ENCODE data around the gene EVA1A.

EVA1A gene

GRCh38 chr2:75521225-75521872 lies 39.4 kb downstream of the EVA1A start:
- DNase-seq (ENCODE audit: low read depth), result no peak
- H3K27me3 ChIP-seq (replicated peaks; ENCODE audit: control insufficient read depth, insufficient read depth, low read length), result no peaks in the 10 kb centered on the region
- H3K36me3 ChIP-seq (ENCODE audit: control insufficient read depth, insufficient read depth, low read length, severe bottlenecking), result no peaks in the 10 kb centered on the region
- no peaks in the 10 kb centered on the region for H3K9me3 ChIP-seq (ENCODE audit: control insufficient read depth, low read length)
- H3K4me1 ChIP-seq (ENCODE audit: control insufficient read depth, insufficient read depth, low read length), result peaks cover 6% of the 10 kb centered on the region
- no peak overlapping the region for H3K9ac ChIP-seq (ENCODE audit: low read length)
- H3K4me3 ChIP-seq (ENCODE audit: low read length), result no peak overlapping the region

GRCh38 chr2:75519843-75520242 lies 40.9 kb downstream of the EVA1A start:
- Histone ChIP-seq H3K4me3 (ENCODE audit: low read length) (no peak overlapping the region), H3K9me3 (ENCODE audit: control insufficient read depth, low read length) (no peaks in the 10 kb centered on the region), H3K36me3 (ENCODE audit: control insufficient read depth, insufficient read depth, low read length, severe bottlenecking) (no peaks in the 10 kb centered on the region), H3K4me1 (ENCODE audit: control insufficient read depth, insufficient read depth, low read length) (peaks cover 6% of the 10 kb centered on the region), H3K9ac (ENCODE audit: low read length) (no peak overlapping the region), H3K27me3 (replicated peaks; ENCODE audit: control insufficient read depth, insufficient read depth, low read length) (no peaks in the 10 kb centered on the region)
- DNase-seq (ENCODE audit: low read depth), result no peak

GRCh38 chr2:75518638-75519465 lies 41.9 kb downstream of the EVA1A start:
- Histone ChIP-seq H3K36me3 (ENCODE audit: control insufficient read depth, insufficient read depth, low read length, severe bottlenecking) (no peaks in the 10 kb centered on the region), H3K27me3 (replicated peaks; ENCODE audit: control insufficient read depth, insufficient read depth, low read length) (no peaks in the 10 kb centered on the region), H3K9ac (ENCODE audit: low read length) (no peak overlapping the region), H3K4me1 (ENCODE audit: control insufficient read depth, insufficient read depth, low read length) (peaks cover 8% of the 10 kb centered on the region), H3K9me3 (ENCODE audit: control insufficient read depth, low read length) (no peaks in the 10 kb centered on the region), H3K4me3 (ENCODE audit: low read length) (no peak overlapping the region)
- no peak for DNase-seq (ENCODE audit: low read depth)

- Histone ChIP-seq H3K4me3 (ENCODE audit: low read length) (no peak overlapping the region), H3K36me3 (ENCODE audit: control insufficient read depth, insufficient read depth, low read length, severe bottlenecking) (no peaks in the 10 kb centered on the region), H3K4me1 (ENCODE audit: control insufficient read depth, insufficient read depth, low read length) (peaks cover 12% of the 10 kb centered on the region), H3K9me3 (ENCODE audit: control insufficient read depth, low read length) (peaks cover 4% of the 10 kb centered on the region), H3K27me3 (replicated peaks; ENCODE audit: control insufficient read depth, insufficient read depth, low read length) (no peaks in the 10 kb centered on the region), H3K9ac (ENCODE audit: low read length) (no peak overlapping the region)
- no peak for DNase-seq (ENCODE audit: low read depth)
Observed at GRCh38 chr2:75517547-75518230, 43.0 kb downstream of the EVA1A start.

- peaks cover 12% of the 10 kb centered on the region for H3K4me1 ChIP-seq (ENCODE audit: control insufficient read depth, insufficient read depth, low read length)
- peaks cover 9% of the 10 kb centered on the region for H3K9me3 ChIP-seq (ENCODE audit: control insufficient read depth, low read length)
- H3K9ac ChIP-seq (ENCODE audit: low read length), result no peak overlapping the region
- H3K4me3 ChIP-seq (ENCODE audit: low read length), result no peak overlapping the region
- DNase-seq (ENCODE audit: low read depth), result no peak
- no peaks in the 10 kb centered on the region for H3K36me3 ChIP-seq (ENCODE audit: control insufficient read depth, insufficient read depth, low read length, severe bottlenecking)
- H3K27me3 ChIP-seq (replicated peaks; ENCODE audit: control insufficient read depth, insufficient read depth, low read length), result no peaks in the 10 kb centered on the region
Observed at GRCh38 chr2:75516378-75517360, 44.1 kb downstream of the EVA1A start.

- Histone ChIP-seq H3K4me1 (ENCODE audit: control insufficient read depth, insufficient read depth, low read length) (peaks cover 12% of the 10 kb centered on the region), H3K9ac (ENCODE audit: low read length) (no peak overlapping the region), H3K4me3 (ENCODE audit: low read length) (no peak overlapping the region), H3K27me3 (replicated peaks; ENCODE audit: control insufficient read depth, insufficient read depth, low read length) (no peaks in the 10 kb centered on the region), H3K36me3 (ENCODE audit: control insufficient read depth, insufficient read depth, low read length, severe bottlenecking) (no peaks in the 10 kb centered on the region), H3K9me3 (ENCODE audit: control insufficient read depth, low read length) (peaks cover 9% of the 10 kb centered on the region)
- no peak for DNase-seq (ENCODE audit: low read depth)
Observed at GRCh38 chr2:75515584-75516368, 45.0 kb downstream of the EVA1A start.

- Histone ChIP-seq H3K4me3 (ENCODE audit: low read length) (no peak overlapping the region), H3K9ac (ENCODE audit: low read length) (no peak overlapping the region), H3K27me3 (replicated peaks; ENCODE audit: control insufficient read depth, insufficient read depth, low read length) (no peaks in the 10 kb centered on the region)
Observed at GRCh38 chr2:75513616-75514170, 47.0 kb downstream of the EVA1A start.

GRCh38 chr2:75512455-75513212 lies 48.1 kb downstream of the EVA1A start:
- no peaks in the 10 kb centered on the region for H3K36me3 ChIP-seq (ENCODE audit: control insufficient read depth, insufficient read depth, low read length, severe bottlenecking)
- DNase-seq (ENCODE audit: low read depth), result no peak

More at GRCh38 chr2:75513616-75514170, 47.0 kb downstream of the EVA1A start:
- peaks cover 9% of the 10 kb centered on the region for H3K9me3 ChIP-seq (ENCODE audit: control insufficient read depth, low read length)
- peaks cover 5% of the 10 kb centered on the region for H3K4me1 ChIP-seq (ENCODE audit: control insufficient read depth, insufficient read depth, low read length)
- H3K36me3 ChIP-seq (ENCODE audit: control insufficient read depth, insufficient read depth, low read length, severe bottlenecking), result no peaks in the 10 kb centered on the region
- DNase-seq (ENCODE audit: low read depth), result peak; percentile 1

GRCh38 chr2:75506101-75506697 lies 54.5 kb downstream of the EVA1A start:
- no peaks in the 10 kb centered on the region for H3K27me3 ChIP-seq (replicated peaks; ENCODE audit: control insufficient read depth, insufficient read depth, low read length)
- H3K4me3 ChIP-seq (ENCODE audit: low read length), result no peak overlapping the region
- H3K9ac ChIP-seq (ENCODE audit: low read length), result no peak overlapping the region
- DNase-seq (ENCODE audit: low read depth), result peak; percentile 3
- H3K36me3 ChIP-seq (ENCODE audit: control insufficient read depth, insufficient read depth, low read length, severe bottlenecking), result no peaks in the 10 kb centered on the region
- H3K9me3 ChIP-seq (ENCODE audit: control insufficient read depth, low read length), result no peaks in the 10 kb centered on the region
- H3K4me1 ChIP-seq (ENCODE audit: control insufficient read depth, insufficient read depth, low read length), result no peaks in the 10 kb centered on the region

More at GRCh38 chr2:75512455-75513212, 48.1 kb downstream of the EVA1A start:
- H3K4me3 ChIP-seq (ENCODE audit: low read length), result no peak overlapping the region
- H3K27me3 ChIP-seq (replicated peaks; ENCODE audit: control insufficient read depth, insufficient read depth, low read length), result no peaks in the 10 kb centered on the region
- peaks cover 5% of the 10 kb centered on the region for H3K4me1 ChIP-seq (ENCODE audit: control insufficient read depth, insufficient read depth, low read length)
- H3K9ac ChIP-seq (ENCODE audit: low read length), result no peak overlapping the region
- H3K9me3 ChIP-seq (ENCODE audit: control insufficient read depth, low read length), result peaks cover 9% of the 10 kb centered on the region
